Measurements from ENCODE around the gene ARX. TPM values are rescaled to one million over a fixed set of nuclear protein-coding genes. Genes with fewer than 3 reads are reported as not detected.
A peak's percentile ranks its signal among the peaks of the same experiment; 100 is the strongest.

ARX gene
- total and polyA plus RNA-seq, 2 of the 8 experiments (the other 6 are each of a cell fraction or from before 2014, with no cell fraction given), result not detected

DNA sequence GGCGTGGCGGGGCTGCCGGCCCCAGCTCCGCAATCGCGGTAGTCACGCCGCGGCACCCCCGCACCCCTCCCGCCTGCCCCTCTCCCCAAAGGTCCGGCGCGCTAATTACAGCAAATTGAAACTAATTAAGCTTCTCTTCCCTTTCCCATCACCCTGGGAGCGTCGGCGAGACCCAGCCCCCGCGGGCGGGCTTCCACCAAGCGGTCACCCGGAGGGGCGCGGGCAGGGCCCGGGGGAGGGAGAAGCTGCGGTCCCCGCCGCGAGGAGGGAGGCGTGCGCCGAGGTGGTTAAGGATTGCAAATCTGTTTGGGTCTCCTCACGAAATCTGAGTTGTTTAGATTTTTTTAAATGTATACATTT, 13.1 kb downstream of the ARX start:
- H3K4me2 ChIP-seq (ENCODE audit: insufficient read depth in 1 of 2, low read depth in 2 of 2, low read length in 2 of 2), result peak overlapping the region; percentile 75 to 95
- peaks cover 8% of the 10 kb centered on the region; the same call in 1 of the 2 replicates for H3K23me2 ChIP-seq (ENCODE audit: low read depth, low read length)
- no peak overlapping the region for H2BK20ac ChIP-seq (ENCODE audit: low read length)
- H2BK120ac ChIP-seq (replicated peaks; ENCODE audit: low read depth, low read length), result no peak overlapping the region
- H3K79me1 ChIP-seq (ENCODE audit: low read depth, low read length), result no peaks in the 10 kb centered on the region
- H2BK12ac ChIP-seq (ENCODE audit: low read depth, low read length), result no peak overlapping the region
- FAIRE-seq (no peak), DNase-seq (ENCODE audit: low read depth in 1 of 2, low spot score in 2 of 2) (no peak)
- no peak overlapping the region for H4K5ac ChIP-seq (ENCODE audit: insufficient read length, low read depth, low read length)
- H2AFZ ChIP-seq (ENCODE audit: low read length), result no peak overlapping the region
- H3K9ac ChIP-seq (replicated peaks in 1 of 4; ENCODE audit: extremely low read depth in 1 of 4, low read depth in 3 of 4, low read length in 3 of 4), result no peak overlapping the region
- no peak overlapping the region for H3K4ac ChIP-seq (replicated peaks; ENCODE audit: insufficient read length, low read depth, low read length)
- no peak overlapping the region for H3K14ac ChIP-seq (ENCODE audit: insufficient read length)
- H3K27ac ChIP-seq (ENCODE audit: low read depth, low read length), result no peak overlapping the region
- no CpG with 5 or more reads among the region's 33 CpGs for WGBS, 2 experiments (ENCODE audit: extremely low coverage in 1 of 2, insufficient coverage in 1 of 2, insufficient read length in 1 of 2, insufficient replicate concordance in 2 of 2, low coverage in 1 of 2, low lambda C conversion rate in 2 of 2, missing lambda C conversion rate in 1 of 2)
- H3K4me1 ChIP-seq (replicated peaks in 1 of 4; ENCODE audit: control insufficient read depth in 3 of 4, insufficient read depth in 4 of 4, low read length in 3 of 4), result peaks cover 0 to 17% (median 10%) of the 10 kb centered on the region in 4 experiments; a peak in 6 of 7 replicates
- peaks cover 2 to 4% of the 10 kb centered on the region in 2 experiments for H4K20me1 ChIP-seq (replicated peaks in 1 of 2; ENCODE audit: control insufficient read depth in 1 of 2, insufficient read depth in 2 of 2, low read length in 2 of 2)
- CTCF ChIA-PET (ENCODE audit: partially characterized antibody), result interaction anchor here (1.0 to 2.1 kb wide), 3 partner anchors 9 to 164 kb away, joined by 3 to 8 read pairs (median 4); no protein-coding TSS in a partner anchor
- H3K23ac ChIP-seq (ENCODE audit: insufficient read length), result no peak overlapping the region
- no peak overlapping the region for H2BK15ac ChIP-seq (ENCODE audit: low read length)
- H3K18ac ChIP-seq (ENCODE audit: extremely low read depth, low read length), result no peak overlapping the region
- H2BK5ac ChIP-seq (ENCODE audit: low read depth, low read length), result no peak overlapping the region
- peaks cover 48 to 80% (median 66%) of the 10 kb centered on the region in 4 experiments for H3K27me3 ChIP-seq (replicated peaks in 1 of 4; ENCODE audit: control insufficient read depth in 3 of 4, extremely low read depth in 1 of 4, insufficient read depth in 3 of 4, low read length in 3 of 4)
- no peak overlapping the region for H4K91ac ChIP-seq (replicated peaks; ENCODE audit: insufficient read length, low read length)
- no peak overlapping the region for H3K56ac ChIP-seq (replicated peaks; ENCODE audit: insufficient read length, low read depth, low read length)
- peak overlapping the region; percentile 12 to 58 (median 30); a peak in 6 of 8 replicates for H3K4me3 ChIP-seq (ENCODE audit: extremely low read depth in 1 of 4, insufficient read depth in 2 of 4, low read depth in 3 of 4, low read length in 4 of 4)
- H3K9me3 ChIP-seq (ENCODE audit: insufficient read depth in 2 of 2, low read depth in 1 of 2, low read length in 1 of 2), result no peaks in the 10 kb centered on the region
- no peaks in the 10 kb centered on the region for H3K79me2 ChIP-seq (ENCODE audit: control insufficient read depth in 1 of 2, insufficient read depth in 2 of 2, low read length in 2 of 2)
- H3K36me3 ChIP-seq (ENCODE audit: control insufficient read depth in 2 of 4, insufficient read depth in 4 of 4, low read length in 3 of 4), result peaks cover 0 to 11% (median 0%) of the 10 kb centered on the region in 4 experiments; a peak in 2 of 8 replicates
- no peak for TF ChIP-seq CTBP2 (IDR thresholded peaks at IDR 0.05; ENCODE audit: borderline replicate concordance, insufficient read depth, insufficient read length, low read length)
- TF ChIP-seq, protein P1, sequence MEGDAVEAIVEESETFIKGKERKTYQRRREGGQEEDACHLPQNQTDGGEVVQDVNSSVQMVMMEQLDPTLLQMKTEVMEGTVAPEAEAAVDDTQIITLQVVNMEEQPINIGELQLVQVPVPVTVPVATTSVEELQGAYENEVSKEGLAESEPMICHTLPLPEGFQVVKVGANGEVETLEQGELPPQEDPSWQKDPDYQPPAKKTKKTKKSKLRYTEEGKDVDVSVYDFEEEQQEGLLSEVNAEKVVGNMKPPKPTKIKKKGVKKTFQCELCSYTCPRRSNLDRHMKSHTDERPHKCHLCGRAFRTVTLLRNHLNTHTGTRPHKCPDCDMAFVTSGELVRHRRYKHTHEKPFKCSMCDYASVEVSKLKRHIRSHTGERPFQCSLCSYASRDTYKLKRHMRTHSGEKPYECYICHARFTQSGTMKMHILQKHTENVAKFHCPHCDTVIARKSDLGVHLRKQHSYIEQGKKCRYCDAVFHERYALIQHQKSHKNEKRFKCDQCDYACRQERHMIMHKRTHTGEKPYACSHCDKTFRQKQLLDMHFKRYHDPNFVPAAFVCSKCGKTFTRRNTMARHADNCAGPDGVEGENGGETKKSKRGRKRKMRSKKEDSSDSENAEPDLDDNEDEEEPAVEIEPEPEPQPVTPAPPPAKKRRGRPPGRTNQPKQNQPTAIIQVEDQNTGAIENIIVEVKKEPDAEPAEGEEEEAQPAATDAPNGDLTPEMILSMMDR (IDR thresholded peaks at IDR 0.05; ENCODE audit: control extremely low read depth in 1 of 3, insufficient read depth in 1 of 3, low read depth in 1 of 3, low read length in 3 of 3), result no peak
- no peak for TF ChIP-seq SIX5 (IDR thresholded peaks at IDR 0.05; ENCODE audit: low read depth, low read length)
- no peak overlapping the region for H2AK5ac ChIP-seq (ENCODE audit: low read depth, low read length)
- H4K8ac ChIP-seq (ENCODE audit: extremely low read depth, insufficient read depth, low read length), result no peak overlapping the region
- POLR2A ChIA-PET (ENCODE audit: partially characterized antibody), result interaction anchor here (0.8 to 2.1 kb wide), 3 partner anchors 9 to 14 kb away, joined by 3 to 5 read pairs (median 4); partner anchors contain the start of gene ARX
